Tibial nerve (tissue), 3 donors: Measurements from ENCODE around the gene MRE11.

ENCODE experiments used
- CTCF ChIP-seq, 5 experiments: fragments of 200-600 bp in 3 of 5; fragments of 450-650 bp in 2 of 5; sonication (generic) in 3 of 5; IDR thresholded peaks; one replicate each; pipeline ENCODE4 v1.5.1; 2016 to 2019; ENCODE audit warnings: antibody characterized with exemption in 5 of 5, mild to moderate bottlenecking in 3 of 5, moderate library complexity in 2 of 5
- POLR2A ChIP-seq, 2 donors: fragments of 450-650 bp; IDR thresholded peaks; one replicate each; pipeline ENCODE4 v1.6.1; 2017; ENCODE audit warnings: antibody characterized with exemption in 2 of 2, mild to moderate bottlenecking in 2 of 2, moderate library complexity in 2 of 2

GRCh38 chr11:94521684-94522083 is 28.0 kb upstream of the MRE11 start:
- no peak for TF ChIP-seq CTCF (IDR thresholded peaks at IDR 0.05)
- TF ChIP-seq POLR2A (IDR thresholded peaks at IDR 0.05) = no peak
